ENCODE data around the gene SSBP4. TPM values are rescaled to one million over a fixed set of nuclear protein-coding genes. Genes with fewer than 3 reads are reported as not detected.
A peak's percentile ranks its signal among the peaks of the same experiment; 100 is the strongest.

The SSBP4 gene
- 76.7 and 99.0 TPM in 2 replicates for total RNA-seq (ENCODE audit: low replicate concordance)
- long read RNA-seq, partial matches to known transcripts: 2 of 2 reads
- long read RNA-seq, other reads (novel, unspliced or antisense): 0 of 2 reads

DNA sequence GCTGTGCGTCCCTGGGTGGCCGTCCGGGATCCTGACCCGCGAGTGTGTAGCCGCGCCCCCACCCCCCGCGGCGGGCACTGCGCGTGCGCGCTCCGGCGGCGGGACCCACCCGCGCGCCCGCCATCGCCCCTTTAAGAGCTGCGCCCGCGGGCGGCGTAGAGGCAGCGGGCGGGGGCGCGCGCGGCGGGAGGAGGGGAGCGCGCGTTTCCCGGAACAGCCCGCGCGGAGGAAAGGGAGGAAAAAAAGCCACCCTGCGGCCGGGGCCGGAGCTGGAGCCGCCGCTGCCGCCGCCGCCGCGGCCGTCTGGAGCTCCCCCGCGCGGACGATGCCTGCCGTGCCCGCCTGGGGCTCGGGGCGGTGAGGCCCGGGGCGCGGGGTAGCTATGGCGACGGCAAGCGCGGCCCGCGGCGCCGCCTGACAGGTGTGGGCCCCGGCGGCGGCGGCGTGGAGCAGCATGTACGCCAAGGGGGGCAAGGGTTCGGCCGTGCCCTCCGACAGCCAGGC lies at the start of gene SSBP4:
Gene SSBP4, plus strand, starts transcription at position 204 of the 504 bp plus-strand sequence. Its CDS starts 251 bp downstream, at position 455.
- H3K27me3 Mint-ChIP-seq: no peaks in the 10 kb centered on the region
- H3K36me3 Mint-ChIP-seq: no peaks in the 10 kb centered on the region
- peak within 1 kb of the TSS; percentile 94 for H3K27ac Mint-ChIP-seq
- no peaks in the 10 kb centered on the region for H3K9me3 Mint-ChIP-seq
- no peak for DNase-seq (ENCODE audit: extremely low spot score, unreplicated experiment)
- TF ChIP-seq, protein P1, sequence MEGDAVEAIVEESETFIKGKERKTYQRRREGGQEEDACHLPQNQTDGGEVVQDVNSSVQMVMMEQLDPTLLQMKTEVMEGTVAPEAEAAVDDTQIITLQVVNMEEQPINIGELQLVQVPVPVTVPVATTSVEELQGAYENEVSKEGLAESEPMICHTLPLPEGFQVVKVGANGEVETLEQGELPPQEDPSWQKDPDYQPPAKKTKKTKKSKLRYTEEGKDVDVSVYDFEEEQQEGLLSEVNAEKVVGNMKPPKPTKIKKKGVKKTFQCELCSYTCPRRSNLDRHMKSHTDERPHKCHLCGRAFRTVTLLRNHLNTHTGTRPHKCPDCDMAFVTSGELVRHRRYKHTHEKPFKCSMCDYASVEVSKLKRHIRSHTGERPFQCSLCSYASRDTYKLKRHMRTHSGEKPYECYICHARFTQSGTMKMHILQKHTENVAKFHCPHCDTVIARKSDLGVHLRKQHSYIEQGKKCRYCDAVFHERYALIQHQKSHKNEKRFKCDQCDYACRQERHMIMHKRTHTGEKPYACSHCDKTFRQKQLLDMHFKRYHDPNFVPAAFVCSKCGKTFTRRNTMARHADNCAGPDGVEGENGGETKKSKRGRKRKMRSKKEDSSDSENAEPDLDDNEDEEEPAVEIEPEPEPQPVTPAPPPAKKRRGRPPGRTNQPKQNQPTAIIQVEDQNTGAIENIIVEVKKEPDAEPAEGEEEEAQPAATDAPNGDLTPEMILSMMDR (conservative IDR thresholded peaks at IDR 0.05): peak; percentile 67
- peaks cover 49% of the 10 kb centered on the region for H3K4me1 Mint-ChIP-seq (ENCODE audit: unreplicated experiment)
- H3K4me3 Mint-ChIP-seq: peak within 1 kb of the TSS; percentile 90

DNA sequence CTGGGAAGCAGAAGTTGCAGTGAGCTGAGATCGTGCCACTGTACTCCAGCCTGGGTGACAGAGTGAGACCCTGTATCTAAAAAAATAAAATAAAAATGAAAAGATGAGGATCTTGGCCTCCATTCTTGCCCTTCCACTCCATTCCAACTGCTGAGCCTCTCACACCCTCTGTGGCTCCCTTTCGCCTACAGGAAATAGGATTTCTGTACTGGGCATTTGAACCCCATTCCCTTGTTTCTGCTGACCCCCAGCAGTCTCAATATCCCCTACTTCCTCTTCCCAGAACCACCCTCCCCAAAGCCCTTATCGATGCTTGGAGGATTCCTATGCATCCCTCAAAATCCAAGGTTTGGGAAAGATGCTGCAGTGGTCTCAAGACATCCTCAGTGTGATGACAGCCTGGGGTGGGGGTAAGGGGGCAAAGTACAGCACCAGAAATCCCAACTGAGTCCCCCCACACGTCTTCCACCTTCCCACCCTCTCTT lies 45.7 kb upstream of the SSBP4 start:
- Mint-ChIP-seq H3K27me3 (no peaks in the 10 kb centered on the region), H3K4me3 (peak overlapping the region; percentile 74), H3K9me3 (peaks cover 5% of the 10 kb centered on the region), H3K4me1 (ENCODE audit: unreplicated experiment) (peaks cover 27% of the 10 kb centered on the region), H3K36me3 (peaks cover 10% of the 10 kb centered on the region), H3K27ac (peak overlapping the region; percentile 98)
- DNase-seq (ENCODE audit: extremely low spot score, unreplicated experiment): no peak
- TF ChIP-seq, protein P1 (conservative IDR thresholded peaks at IDR 0.05): no peak

DNA sequence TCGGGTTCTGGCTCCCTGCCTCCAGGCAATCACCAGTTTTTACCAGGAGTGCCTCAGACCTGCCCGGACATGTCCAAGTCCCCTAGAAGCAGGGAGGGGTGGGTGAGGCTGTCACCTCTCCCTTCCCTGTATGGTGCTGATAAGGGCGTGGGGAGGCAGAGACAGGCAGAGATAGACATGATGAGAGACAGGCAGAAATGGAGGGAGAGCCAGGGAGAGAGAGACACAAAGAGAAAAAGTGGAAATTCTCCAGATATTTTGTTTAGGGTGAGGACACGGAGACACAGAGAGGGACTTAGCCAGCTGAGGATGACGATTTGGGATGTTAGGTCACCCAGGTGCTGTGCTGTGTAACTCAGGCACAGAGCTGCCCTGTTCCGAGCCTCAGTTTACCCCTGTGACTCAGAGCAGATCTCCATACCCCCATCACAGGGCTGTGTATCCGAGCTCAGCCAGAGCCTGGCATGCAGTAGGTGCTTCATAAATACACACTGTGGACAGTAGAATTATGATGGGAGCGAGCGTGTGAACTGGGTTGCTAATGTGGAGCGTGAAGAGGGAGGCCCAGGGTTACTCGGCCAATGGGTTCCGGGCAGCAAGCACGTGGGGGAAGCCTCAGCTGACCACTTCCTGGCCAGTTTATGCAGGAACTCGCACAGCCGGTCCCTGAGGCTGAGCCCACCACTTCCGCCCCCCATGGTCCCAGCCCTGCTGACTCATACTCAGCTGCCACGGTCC lies 45.1 kb upstream of the SSBP4 start:
- Mint-ChIP-seq H3K4me3 (peak overlapping the region; percentile 74), H3K9me3 (peaks cover 5% of the 10 kb centered on the region)

DNA sequence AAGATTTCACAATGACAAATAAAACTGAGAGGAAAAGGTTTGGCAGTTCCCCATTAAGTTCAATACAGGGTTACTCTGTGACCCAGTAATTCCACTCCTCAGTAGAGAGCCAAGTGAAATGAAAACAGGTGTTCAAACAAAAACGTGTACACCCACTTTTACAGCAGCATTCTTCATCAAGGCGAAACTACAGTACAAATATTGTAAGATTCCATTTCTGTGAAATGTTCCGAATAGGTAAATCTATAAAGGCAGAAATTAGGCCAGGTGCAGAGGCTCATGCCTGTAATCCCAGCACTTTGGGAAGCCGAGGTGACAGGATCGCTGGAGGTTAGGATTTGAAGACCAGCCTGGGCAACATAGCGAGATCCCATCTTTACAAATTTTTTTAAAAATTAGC lies 42.2 kb upstream of the SSBP4 start:
- TF ChIP-seq, protein P1 (conservative IDR thresholded peaks at IDR 0.05): no peak
- Mint-ChIP-seq H3K4me3 (peak overlapping the region; percentile 76), H3K27ac (peak overlapping the region; percentile 97), H3K9me3 (peaks cover 5% of the 10 kb centered on the region), H3K4me1 (ENCODE audit: unreplicated experiment) (peaks cover 22% of the 10 kb centered on the region), H3K36me3 (peaks cover 10% of the 10 kb centered on the region), H3K27me3 (no peaks in the 10 kb centered on the region)
- DNase-seq (ENCODE audit: extremely low spot score, unreplicated experiment): no peak

More for the DNA sequence above, 45.1 kb upstream of the SSBP4 start:
- Mint-ChIP-seq H3K36me3 (peaks cover 10% of the 10 kb centered on the region), H3K27me3 (no peaks in the 10 kb centered on the region), H3K4me1 (ENCODE audit: unreplicated experiment) (peaks cover 23% of the 10 kb centered on the region), H3K27ac (peak overlapping the region; percentile 98)
- DNase-seq (ENCODE audit: extremely low spot score, unreplicated experiment): no peak
- TF ChIP-seq, protein P1 (conservative IDR thresholded peaks at IDR 0.05): no peak

DNA sequence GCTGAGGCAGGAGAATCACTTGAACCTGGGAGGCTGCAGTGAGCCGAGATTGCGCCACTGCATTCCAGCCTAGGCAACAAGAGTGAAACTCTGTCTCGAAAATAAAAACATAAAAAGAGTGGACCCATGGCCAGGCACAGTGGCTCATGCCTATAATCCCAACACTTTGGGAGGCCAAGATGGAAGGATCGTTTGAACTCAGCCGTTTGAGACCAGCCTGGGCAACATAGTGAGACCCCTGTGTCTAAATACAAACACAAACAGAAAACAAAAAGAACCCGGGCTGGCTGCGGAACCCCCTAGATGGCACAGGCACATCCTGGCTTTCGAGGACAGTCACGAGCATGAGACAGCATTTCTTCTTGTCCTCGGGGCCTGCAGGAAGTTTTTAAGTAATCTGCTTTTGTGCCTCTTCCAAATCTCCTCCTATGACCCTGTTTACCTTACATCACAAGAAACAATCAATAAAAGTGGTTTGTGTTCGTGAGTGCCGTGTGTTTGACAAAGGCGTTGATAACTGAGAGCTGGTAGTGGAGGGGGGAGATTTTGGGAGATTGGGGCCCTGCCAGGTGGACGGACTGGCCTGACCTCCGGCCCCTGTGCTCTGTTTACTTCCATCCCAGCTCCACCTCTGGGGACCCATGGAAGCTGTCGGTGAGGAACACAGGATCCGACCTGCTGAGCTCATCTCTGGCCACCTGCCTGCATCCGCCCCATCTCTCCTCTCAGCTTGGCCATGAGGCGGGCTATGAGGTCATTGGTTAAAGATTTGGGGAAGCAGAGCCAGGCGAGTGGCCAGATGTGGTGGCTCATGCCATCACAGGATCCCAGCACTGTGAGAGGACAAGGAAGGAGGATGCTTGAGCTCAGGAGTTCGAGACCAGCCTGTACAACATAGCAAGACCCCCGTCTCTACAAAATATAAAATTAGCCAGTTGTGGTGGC lies 39.1 kb upstream of the SSBP4 start:
- Mint-ChIP-seq H3K9me3 (no peaks in the 10 kb centered on the region), H3K36me3 (peaks cover 4% of the 10 kb centered on the region), H3K4me3 (peak overlapping the region; percentile 46), H3K27me3 (no peaks in the 10 kb centered on the region), H3K4me1 (ENCODE audit: unreplicated experiment) (peaks cover 16% of the 10 kb centered on the region), H3K27ac (peak overlapping the region; percentile 90)
- no peak for DNase-seq (ENCODE audit: extremely low spot score, unreplicated experiment)
- TF ChIP-seq, protein P1 (conservative IDR thresholded peaks at IDR 0.05): no peak

Measured in type B pancreatic cell (in vitro differentiated cells).